ENCODE measurements around the gene DNAH6. TPM values are rescaled to one million over a fixed set of nuclear protein-coding genes. Genes with fewer than 3 reads are reported as not detected.

DNAH6 gene
- total and polyA plus RNA-seq, 2 of the 8 experiments (the other 6 are each of a cell fraction or from before 2014, with no cell fraction given), result 0.06 to 0.43 TPM

- Histone ChIP-seq H2BK5ac (ENCODE audit: low read depth, low read length) (no peak overlapping the region; the same call in 1 of the 2 replicates), H3K9ac (replicated peaks in 1 of 4; ENCODE audit: extremely low read depth in 1 of 4, low read depth in 3 of 4, low read length in 3 of 4) (no peak overlapping the region), H4K20me1 (replicated peaks in 1 of 2; ENCODE audit: control insufficient read depth in 1 of 2, insufficient read depth in 2 of 2, low read length in 2 of 2) (peaks cover 0 to 3% of the 10 kb centered on the region in 2 experiments), H3K4me3 (ENCODE audit: extremely low read depth in 1 of 4, insufficient read depth in 2 of 4, low read depth in 3 of 4, low read length in 4 of 4) (peak overlapping the region in 1 of 4 experiments; percentile 30; a peak in 2 of 8 replicates), H3K27ac (ENCODE audit: low read depth, low read length) (no peak overlapping the region), H4K91ac (replicated peaks; ENCODE audit: insufficient read length, low read length) (no peak overlapping the region), H2BK20ac (ENCODE audit: low read length) (no peak overlapping the region), H3K36me3 (ENCODE audit: control insufficient read depth in 2 of 4, insufficient read depth in 4 of 4, low read length in 3 of 4) (no peaks in the 10 kb centered on the region), H3K18ac (ENCODE audit: extremely low read depth, low read length) (peak overlapping the region; percentile 73; the same call in 1 of the 2 replicates), H3K27me3 (replicated peaks in 1 of 4; ENCODE audit: control insufficient read depth in 3 of 4, extremely low read depth in 1 of 4, insufficient read depth in 3 of 4, low read length in 3 of 4) (peaks cover 16 to 36% (median 30%) of the 10 kb centered on the region in 4 experiments), H4K8ac (ENCODE audit: extremely low read depth, insufficient read depth, low read length) (no peak overlapping the region), H3K56ac (replicated peaks; ENCODE audit: insufficient read length, low read depth, low read length) (no peak overlapping the region), H2BK120ac (replicated peaks; ENCODE audit: low read depth, low read length) (no peak overlapping the region), H3K23me2 (ENCODE audit: low read depth, low read length) (no peaks in the 10 kb centered on the region; the same call in 1 of the 2 replicates), H3K4ac (replicated peaks; ENCODE audit: insufficient read length, low read depth, low read length) (peak overlapping the region; percentile 42), H4K5ac (ENCODE audit: insufficient read length, low read depth, low read length) (no peak overlapping the region), H3K9me3 (ENCODE audit: insufficient read depth in 2 of 2, low read depth in 1 of 2, low read length in 1 of 2) (no peaks in the 10 kb centered on the region), H2AFZ (ENCODE audit: low read length) (no peak overlapping the region), H3K14ac (ENCODE audit: insufficient read length) (no peak overlapping the region), H3K4me1 (replicated peaks in 1 of 4; ENCODE audit: control insufficient read depth in 3 of 4, insufficient read depth in 4 of 4, low read length in 3 of 4) (peaks cover 7 to 16% (median 12%) of the 10 kb centered on the region in 4 experiments), H3K79me1 (ENCODE audit: low read depth, low read length) (peaks cover 2% of the 10 kb centered on the region), H3K79me2 (ENCODE audit: control insufficient read depth in 1 of 2, insufficient read depth in 2 of 2, low read length in 2 of 2) (no peaks in the 10 kb centered on the region), H3K23ac (ENCODE audit: insufficient read length) (no peak overlapping the region), H2AK5ac (ENCODE audit: low read depth, low read length) (no peak overlapping the region; the same call in 1 of the 2 replicates), H2BK12ac (ENCODE audit: low read depth, low read length) (peak overlapping the region; percentile 94; the same call in 1 of the 2 replicates), H2BK15ac (ENCODE audit: low read length) (peak overlapping the region; percentile 88), H3K4me2 (ENCODE audit: insufficient read depth in 1 of 2, low read depth in 2 of 2, low read length in 2 of 2) (peak overlapping the region; percentile 47 to 65)
- whole genome bisulfite sequencing, 2 experiments (ENCODE audit: extremely low coverage in 1 of 2, insufficient coverage in 1 of 2, insufficient read length in 1 of 2, insufficient replicate concordance in 2 of 2, low coverage in 1 of 2, low lambda C conversion rate in 2 of 2, missing lambda C conversion rate in 1 of 2), result 9% methylated on average over 9 of the region's 11 CpGs; no CpG with 5 or more reads in 1 of the 2 experiments
- DNase-seq (ENCODE audit: low read depth in 1 of 2, low spot score in 2 of 2) (peak; percentile 60 to 74), FAIRE-seq (no peak)
- CTCF ChIA-PET (ENCODE audit: partially characterized antibody), result interaction anchor here (1.5 to 3.6 kb wide), 4 partner anchors 16 to 201 kb away, joined by 4 to 21 read pairs (median 12); no protein-coding TSS in a partner anchor
- POLR2A ChIA-PET (ENCODE audit: partially characterized antibody), result interaction anchor here (1.2 kb wide), 1 partner anchor 39 kb away, joined by 4 read pairs; no protein-coding TSS in a partner anchor
- TF ChIP-seq POLR2A (IDR thresholded peaks at IDR 0.05; ENCODE audit: control extremely low read depth in 1 of 2, low read depth in 2 of 2, low read length in 2 of 2), result no peak
- 0 out of 4 replicates have a peak, but pooled peaks of 1 of the 2 experiments have one; percentile 51 for TF ChIP-seq HDAC2 (IDR thresholded peaks at IDR 0.05; ENCODE audit: borderline replicate concordance in 1 of 2, low read depth in 2 of 2, low read length in 2 of 2)
Measured at GRCh38 chr2:84855731-84856130, 339.4 kb downstream of the DNAH6 start.
